ENCODE measurements around the gene OR6B3. TPM values are rescaled to one million over a fixed set of nuclear protein-coding genes. Genes with fewer than 3 reads are reported as not detected.

Gene OR6B3
- total RNA-seq, 1 donor from 2014 or later: not detected

- Histone ChIP-seq H3K9me3 (no peaks in the 10 kb centered on the region), H3K27me3 (no peaks in the 10 kb centered on the region), H3K27ac (no peak overlapping the region), H3K4me3 (no peak overlapping the region), H3K4me1 (no peaks in the 10 kb centered on the region), H3K36me3 (peaks cover 38 to 65% of the 10 kb centered on the region in 2 donors)
- DNase-seq (ENCODE audit: low spot score in 2 of 2): no peak
- TF ChIP-seq CTCF (IDR thresholded peaks at IDR 0.05): no peak
- intact Hi-C loops (cut with DNase I): loop anchor here (10.0 kb wide), 1 partner anchor 853 kb away; no protein-coding TSS in a partner anchor
These were observed 55.5 kb downstream of the OR6B3 start for GRCh38 chr2:239997686-239998409.

Other genes starting within 250 kb of the OR6B3 start
- gene NDUFA10, start 28.2 kb downstream of the OR6B3 start, total RNA-seq: 96.9 TPM
- gene OR6B2, start 23.1 kb downstream of the OR6B3 start, total RNA-seq: not detected
- 4.7 TPM for gene COPS9, start 82.8 kb upstream of the OR6B3 start, total RNA-seq
- not detected for gene OTOS, start 87.1 kb upstream of the OR6B3 start, total RNA-seq